Ishikawa (cell line): ENCODE data around the gene VSTM2B.

ENCODE experiments used
- CEBPB ChIP-seq: IDR thresholded peaks from 2 replicates; pipeline ENCODE4 v1.6.1; 2012
- CREB1 ChIP-seq: IDR thresholded peaks from 2 replicates; pipeline ENCODE4 v1.6.1; 2012; ENCODE audit warnings: low read depth
- EGR1 ChIP-seq: IDR thresholded peaks from 2 replicates; pipeline ENCODE4 v1.6.1; 2012
- EP300 ChIP-seq: IDR thresholded peaks from 2 replicates; pipeline ENCODE4 v1.6.1; 2012; ENCODE audit warnings: borderline replicate concordance
- FOXM1 ChIP-seq: IDR thresholded peaks from 2 replicates; pipeline ENCODE4 v1.6.1; 2012; ENCODE audit warnings: low read depth, borderline replicate concordance
- NFIC ChIP-seq: IDR thresholded peaks from 2 replicates; pipeline ENCODE4 v1.6.1; 2012
- RAD21 ChIP-seq: IDR thresholded peaks from 2 replicates; pipeline ENCODE4 v1.6.1; 2012; ENCODE audit warnings: low read depth
- TAF1 ChIP-seq: IDR thresholded peaks from 2 replicates; pipeline ENCODE4 v1.6.1; 2012; ENCODE audit warnings: low read depth, mild to moderate bottlenecking
- TCF12 ChIP-seq: IDR thresholded peaks from 2 replicates; pipeline ENCODE4 v1.6.1; 2012; ENCODE audit warnings: low read depth
- TEAD4 ChIP-seq: IDR thresholded peaks from 2 replicates; pipeline ENCODE4 v1.6.1; 2012
- YY1 ChIP-seq: IDR thresholded peaks from 2 replicates; pipeline ENCODE4 v1.6.1; 2012; ENCODE audit warnings: low read depth
- ZBTB7A ChIP-seq: IDR thresholded peaks from 2 replicates; pipeline ENCODE4 v1.6.1; 2012; ENCODE audit warnings: low read depth
- TF ChIP-seq, protein P1 (sequence below): IDR thresholded peaks from 2 replicates; pipeline ENCODE4 v1.6.1; 2012
- TF ChIP-seq, protein P2 (sequence below): IDR thresholded peaks from 2 replicates; pipeline ENCODE4 v1.6.1; 2012
- TF ChIP-seq, protein P3 (sequence below): IDR thresholded peaks from 2 replicates; pipeline ENCODE4 v1.6.1; 2012; ENCODE audit warnings: low read depth, mild to moderate bottlenecking

VSTM2B gene

DNA sequence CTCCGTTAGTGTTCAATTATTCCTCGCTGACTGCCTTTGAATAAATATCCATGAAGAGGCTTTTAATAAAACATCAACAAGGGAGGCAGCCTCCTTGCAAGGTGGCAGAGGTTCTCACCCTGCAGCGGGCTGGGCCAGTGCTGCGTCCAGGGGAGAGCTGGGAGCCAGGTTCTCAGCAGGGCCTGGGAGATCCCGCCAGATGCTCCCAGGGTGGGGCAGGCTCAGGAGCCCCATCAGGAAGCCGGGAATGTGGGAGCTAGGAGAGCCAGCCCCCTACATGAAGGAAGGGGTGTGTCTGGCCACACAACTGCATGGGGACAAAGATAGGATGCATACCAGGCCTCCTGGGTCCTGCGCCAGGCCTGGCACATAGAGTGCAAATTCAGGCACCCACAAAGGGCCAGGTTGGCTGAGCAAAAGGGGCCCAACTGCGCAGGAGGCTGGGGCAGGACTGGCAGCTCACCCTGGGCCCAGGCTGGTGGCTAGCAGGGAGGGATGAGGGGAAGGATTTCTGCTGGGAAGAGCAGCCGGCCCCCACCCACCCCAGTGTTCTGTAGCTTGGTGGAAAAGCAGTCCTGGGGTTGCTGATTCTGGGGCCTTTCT is 22.8 kb downstream of the VSTM2B start:
- TF ChIP-seq FOXM1 (no peak), YY1 (no peak), CEBPB (no peak), RAD21 (no peak), TAF1 (no peak)
- TF ChIP-seq, protein P1, sequence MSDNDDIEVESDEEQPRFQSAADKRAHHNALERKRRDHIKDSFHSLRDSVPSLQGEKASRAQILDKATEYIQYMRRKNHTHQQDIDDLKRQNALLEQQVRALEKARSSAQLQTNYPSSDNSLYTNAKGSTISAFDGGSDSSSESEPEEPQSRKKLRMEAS, result no peak

DNA sequence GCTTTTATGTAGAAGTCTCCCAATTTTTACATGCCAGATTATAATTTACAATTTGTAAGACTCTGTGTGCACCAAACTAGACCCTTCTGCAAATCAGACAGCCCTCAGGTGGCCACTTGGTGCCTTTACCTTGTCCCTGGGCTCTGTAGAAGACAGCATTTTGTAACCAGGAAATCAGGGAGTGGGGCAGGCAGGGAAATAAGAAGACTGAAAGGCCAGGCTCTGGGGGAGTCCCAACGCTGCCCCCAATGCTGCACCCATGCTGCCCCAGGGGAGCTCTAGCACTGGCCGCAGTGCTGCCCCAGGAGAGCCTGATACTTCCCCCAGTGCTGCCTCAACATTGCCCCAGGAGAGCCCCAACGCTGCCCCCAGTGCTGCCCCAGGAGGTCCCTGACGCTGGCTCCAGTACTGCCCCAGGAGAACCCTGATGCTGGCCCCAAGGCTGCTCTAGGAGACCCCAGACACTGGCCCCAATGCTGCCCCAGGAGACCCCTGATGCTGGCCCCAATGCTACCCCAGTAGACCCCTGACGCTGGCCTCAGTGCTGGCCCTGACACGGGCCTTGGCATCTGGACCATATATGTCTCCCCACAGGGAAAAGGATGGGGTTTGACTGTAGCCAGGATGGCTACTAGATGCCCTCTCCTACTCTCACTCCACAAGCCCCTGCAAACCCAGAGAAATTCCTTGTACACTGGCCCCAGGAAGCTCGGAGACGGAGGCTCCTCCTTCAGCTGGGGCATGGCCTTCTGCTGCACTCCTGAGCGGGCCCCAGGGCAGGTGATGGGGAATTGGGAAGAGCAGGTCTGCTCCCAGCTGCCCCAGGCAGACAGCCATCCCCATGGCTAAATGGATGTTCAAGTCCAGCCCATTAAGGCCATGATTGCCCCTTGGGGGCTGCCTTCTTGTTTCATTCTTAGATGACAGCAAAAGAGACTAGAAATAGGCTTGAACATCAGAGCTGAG is 23.6 kb downstream of the VSTM2B start:
- TF ChIP-seq EGR1, result no peak
- TF ChIP-seq, protein P2, sequence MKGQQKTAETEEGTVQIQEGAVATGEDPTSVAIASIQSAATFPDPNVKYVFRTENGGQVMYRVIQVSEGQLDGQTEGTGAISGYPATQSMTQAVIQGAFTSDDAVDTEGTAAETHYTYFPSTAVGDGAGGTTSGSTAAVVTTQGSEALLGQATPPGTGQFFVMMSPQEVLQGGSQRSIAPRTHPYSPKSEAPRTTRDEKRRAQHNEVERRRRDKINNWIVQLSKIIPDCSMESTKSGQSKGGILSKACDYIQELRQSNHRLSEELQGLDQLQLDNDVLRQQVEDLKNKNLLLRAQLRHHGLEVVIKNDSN, result no peak
- TF ChIP-seq CREB1, result no peak
- no peak for TF ChIP-seq TAF1
- no peak for TF ChIP-seq YY1
- TF ChIP-seq TEAD4, result no peak
- TF ChIP-seq, protein P3, sequence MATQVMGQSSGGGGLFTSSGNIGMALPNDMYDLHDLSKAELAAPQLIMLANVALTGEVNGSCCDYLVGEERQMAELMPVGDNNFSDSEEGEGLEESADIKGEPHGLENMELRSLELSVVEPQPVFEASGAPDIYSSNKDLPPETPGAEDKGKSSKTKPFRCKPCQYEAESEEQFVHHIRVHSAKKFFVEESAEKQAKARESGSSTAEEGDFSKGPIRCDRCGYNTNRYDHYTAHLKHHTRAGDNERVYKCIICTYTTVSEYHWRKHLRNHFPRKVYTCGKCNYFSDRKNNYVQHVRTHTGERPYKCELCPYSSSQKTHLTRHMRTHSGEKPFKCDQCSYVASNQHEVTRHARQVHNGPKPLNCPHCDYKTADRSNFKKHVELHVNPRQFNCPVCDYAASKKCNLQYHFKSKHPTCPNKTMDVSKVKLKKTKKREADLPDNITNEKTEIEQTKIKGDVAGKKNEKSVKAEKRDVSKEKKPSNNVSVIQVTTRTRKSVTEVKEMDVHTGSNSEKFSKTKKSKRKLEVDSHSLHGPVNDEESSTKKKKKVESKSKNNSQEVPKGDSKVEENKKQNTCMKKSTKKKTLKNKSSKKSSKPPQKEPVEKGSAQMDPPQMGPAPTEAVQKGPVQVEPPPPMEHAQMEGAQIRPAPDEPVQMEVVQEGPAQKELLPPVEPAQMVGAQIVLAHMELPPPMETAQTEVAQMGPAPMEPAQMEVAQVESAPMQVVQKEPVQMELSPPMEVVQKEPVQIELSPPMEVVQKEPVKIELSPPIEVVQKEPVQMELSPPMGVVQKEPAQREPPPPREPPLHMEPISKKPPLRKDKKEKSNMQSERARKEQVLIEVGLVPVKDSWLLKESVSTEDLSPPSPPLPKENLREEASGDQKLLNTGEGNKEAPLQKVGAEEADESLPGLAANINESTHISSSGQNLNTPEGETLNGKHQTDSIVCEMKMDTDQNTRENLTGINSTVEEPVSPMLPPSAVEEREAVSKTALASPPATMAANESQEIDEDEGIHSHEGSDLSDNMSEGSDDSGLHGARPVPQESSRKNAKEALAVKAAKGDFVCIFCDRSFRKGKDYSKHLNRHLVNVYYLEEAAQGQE, result no peak
- TF ChIP-seq TCF12, result no peak
- no peak for TF ChIP-seq RAD21
- no peak for TF ChIP-seq EP300
- no peak for TF ChIP-seq CEBPB
- TF ChIP-seq FOXM1, result no peak
- TF ChIP-seq, protein P1, result no peak
- TF ChIP-seq NFIC, result no peak
- TF ChIP-seq ZBTB7A, result no peak

DNA sequence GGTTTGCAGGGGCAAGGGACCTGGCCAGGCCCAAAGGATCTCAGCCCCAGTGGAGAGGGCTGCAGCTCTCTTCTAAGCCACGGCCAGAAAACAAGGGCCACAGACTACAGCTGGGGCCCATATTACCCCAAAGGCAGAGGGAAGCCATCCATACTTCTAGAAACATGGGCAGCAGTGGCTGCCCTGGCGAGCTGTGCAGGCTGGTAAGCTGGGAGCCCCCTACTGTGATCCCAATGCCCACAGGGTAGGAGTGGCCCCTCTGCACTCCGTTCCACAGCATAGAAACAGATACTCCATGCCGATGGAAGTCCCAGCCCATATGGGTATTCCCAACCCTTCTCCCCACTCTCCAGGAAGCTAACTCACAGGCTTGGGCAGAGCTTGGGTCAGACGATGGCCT is 25.1 kb downstream of the VSTM2B start:
- TF ChIP-seq YY1 (no peak), CREB1 (no peak), RAD21 (no peak), NFIC (no peak), TEAD4 (no peak), CEBPB (no peak), TAF1 (no peak), FOXM1 (no peak), EP300 (no peak)
- TF ChIP-seq, protein P1, result no peak
- TF ChIP-seq, protein P2, result no peak

DNA sequence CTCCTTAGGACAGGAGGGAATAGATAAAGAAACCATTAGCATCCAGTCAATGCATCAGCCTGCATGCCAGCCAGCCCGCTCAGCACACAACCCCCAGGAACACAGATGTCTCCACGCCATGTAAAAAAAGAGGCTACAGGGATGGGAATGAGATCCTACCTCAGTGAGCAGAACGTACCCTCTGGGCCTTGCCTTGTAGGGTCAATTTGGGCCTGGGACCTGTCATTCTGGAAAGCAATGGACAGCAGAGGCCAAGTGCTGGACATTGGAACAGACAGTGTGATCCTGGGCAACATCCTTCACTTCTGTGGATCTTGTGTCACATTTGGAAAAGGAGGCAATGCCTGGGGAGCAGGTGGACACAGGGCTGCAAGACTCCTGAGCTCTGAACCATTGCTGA is 26.0 kb downstream of the VSTM2B start:
- TF ChIP-seq, protein P3, result no peak
- TF ChIP-seq FOXM1 (no peak), CREB1 (no peak), TEAD4 (no peak), ZBTB7A (no peak)
- TF ChIP-seq, protein P2, result no peak
